Right lobe of liver (tissue), 6 donors: ENCODE data around the gene TIAM2. TPM values are rescaled to one million over a fixed set of nuclear protein-coding genes. Genes with fewer than 3 reads are reported as not detected.

Experiments
- ATAC-seq, 4 donors: fragments of 200-7000 bp; cut with Tn5 transposase; one replicate each; pipeline ENCODE4 v1.9.1; 2020; ENCODE audit warnings: mild to moderate bottlenecking in 4 of 4, moderate library complexity in 4 of 4
- DNase-seq, 3 donors: peaks; one replicate each; pipeline ENCODE4 v3.0.0-alpha.2; 2020
- H3K27ac ChIP-seq, 3 donors: fragments of 200-600 bp; one replicate each; pipeline ENCODE4 v1.8.0; 2022
- H3K27me3 ChIP-seq, 2 donors: fragments of 200-600 bp; one replicate each; pipeline ENCODE4 v1.8.0; 2022
- H3K36me3 ChIP-seq, 4 donors: fragments of 200-600 bp; sonication (generic) in 1 of 4; one replicate each; pipeline versions ENCODE4 v1.5.1 to v1.8.0; 2017 to 2022; ENCODE audit warnings: control low read depth in 1 of 4
- H3K4me1 ChIP-seq, 4 donors: fragments of 200-600 bp; sonication (generic) in 1 of 4; one replicate each; pipeline versions ENCODE4 v1.5.1 to v1.8.0; 2017 to 2022; ENCODE audit warnings: control low read depth in 1 of 4
- H3K4me3 ChIP-seq, 3 donors: fragments of 200-600 bp; one replicate each; pipeline ENCODE4 v1.8.0; 2022
- H3K9me3 ChIP-seq, 4 donors: fragments of 200-600 bp; sonication (generic) in 1 of 4; one replicate each; pipeline versions ENCODE4 v1.5.1 to v1.8.0; 2017 to 2022; ENCODE audit warnings: control low read depth in 1 of 4
- CTCF ChIP-seq, 4 donors: fragments of 200-600 bp in 3 of 4; fragments of 450-650 bp in 1 of 4; IDR thresholded peaks; one replicate each; pipeline versions ENCODE4 v1.5.1 to v1.8.0; 2016 to 2022; ENCODE audit warnings: antibody characterized with exemption in 4 of 4, mild to moderate bottlenecking in 2 of 4
- POLR2A ChIP-seq: fragments of 450-650 bp; IDR thresholded peaks from one replicate; pipeline ENCODE4 v1.6.1; 2017; ENCODE audit warnings: antibody characterized with exemption, mild to moderate bottlenecking
- WGBS: methylation state at CpG from one replicate; pipeline ENCODE4 v1.1.6; 2018; ENCODE audit warnings: low coverage, low lambda C conversion rate; ENCODE audit not compliant: insufficient coverage; ENCODE audit errors: missing lambda C conversion rate; 5-methylcytosine and 5-hydroxymethylcytosine counted together
- intact Hi-C, 2 donors: fragments of 100-400 bp; cut with DNase I; formaldehyde crosslinking; loops; one replicate each; pipeline versions ENCODE4 v1.11.2 to v1.14.1; 2022
- total RNA-seq, 6 experiments: library from RNA; depleted of rRNA in 2 of 6; stranded (reverse); fragments of >200 nt in 2 of 6; fragmentation: NEBNext Ultra II Directional in 3 of 6; extraction: Animal tissue kit (Norgen Biotek cat#: 25700) in 3 of 6; gene quantifications; one replicate each; pipeline versions ENCODE4 v1.1.0 to v1.2.4, GENCODE V29; 2016 to 2023
- donor health status: DM: no; HTN: yes; CAD: no.
- donor health status: DM: no; HTN: no; CAD: no.
- donor health status: DM: no; HTN: no; CAD: no.
- donor health status: DM: no; HTN: yes; CAD: no.
- donor health status: DM: no; HTN: yes; CAD: no.

Gene TIAM2
- total RNA-seq, 6 experiments from 2014 or later: 1.3 to 4.4 (median 1.7) TPM

- H3K9me3 ChIP-seq: no peaks in the 10 kb centered on the region
- H3K4me3 ChIP-seq: no peak overlapping the region
- ATAC-seq: no peak
- H3K4me1 ChIP-seq: no peaks in the 10 kb centered on the region
- no peaks in the 10 kb centered on the region for H3K36me3 ChIP-seq
- no peak for DNase-seq
- H3K27ac ChIP-seq: no peak overlapping the region
- TF ChIP-seq POLR2A: no peak
- no peak for TF ChIP-seq CTCF (IDR thresholded peaks at IDR 0.05)
- no peaks in the 10 kb centered on the region for H3K27me3 ChIP-seq
- intact Hi-C loops: no loop called here
- 65% methylated on average over 2 of the region's 2 CpGs for WGBS
Observed at GRCh38 chr6:155040901-155041650, 46.0 kb downstream of the TIAM2 start.

GRCh38 chr6:155041741-155042279 lies 46.7 kb downstream of the TIAM2 start:
- ATAC-seq (no peak), DNase-seq (no peak)
- WGBS: 65% methylated on average over 10 of the region's 12 CpGs
- intact Hi-C loops: no loop called here
- Histone ChIP-seq H3K27me3 (no peaks in the 10 kb centered on the region), H3K27ac (no peak overlapping the region), H3K4me3 (no peak overlapping the region), H3K9me3 (no peaks in the 10 kb centered on the region), H3K4me1 (no peaks in the 10 kb centered on the region), H3K36me3 (no peaks in the 10 kb centered on the region)
- TF ChIP-seq POLR2A (no peak), CTCF (IDR thresholded peaks at IDR 0.05) (no peak)

GRCh38 chr6:155042983-155043382 lies 47.9 kb downstream of the TIAM2 start:
- Histone ChIP-seq H3K4me3 (no peak overlapping the region), H3K27me3 (no peaks in the 10 kb centered on the region), H3K36me3 (no peaks in the 10 kb centered on the region), H3K9me3 (no peaks in the 10 kb centered on the region), H3K27ac (no peak overlapping the region), H3K4me1 (no peaks in the 10 kb centered on the region)
- 48% methylated on average over 2 of the region's 2 CpGs for WGBS
- TF ChIP-seq CTCF (IDR thresholded peaks at IDR 0.05): no peak
- TF ChIP-seq POLR2A: no peak
- intact Hi-C loops: no loop called here
- DNase-seq (no peak), ATAC-seq (no peak)

GRCh38 chr6:155045561-155046404 lies 50.7 kb downstream of the TIAM2 start:
- no peak for DNase-seq
- intact Hi-C loops: no loop called here
- WGBS: 62% methylated on average over 6 of the region's 9 CpGs
- Histone ChIP-seq H3K4me1 (no peaks in the 10 kb centered on the region), H3K27ac (no peak overlapping the region), H3K4me3 (no peak overlapping the region), H3K27me3 (no peaks in the 10 kb centered on the region), H3K9me3 (no peaks in the 10 kb centered on the region), H3K36me3 (no peaks in the 10 kb centered on the region)
- no peak for ATAC-seq
- TF ChIP-seq CTCF (IDR thresholded peaks at IDR 0.05) (no peak), POLR2A (no peak)
